ENCODE data around the gene ULK4.
A peak's percentile ranks its signal among the peaks of the same experiment; 100 is the strongest.

ULK4 gene

GRCh38 chr3:41334426-41334825, 627.5 kb downstream of the ULK4 start:
- DNase-seq: no peak

GRCh38 chr3:41331041-41331440, 630.9 kb downstream of the ULK4 start:
- DNase-seq: no peak

GRCh38 chr3:41330465-41330864, 631.4 kb downstream of the ULK4 start:
- DNase-seq: peak; percentile 31

- no peak for DNase-seq
These were observed 632.0 kb downstream of the ULK4 start for GRCh38 chr3:41329881-41330280.

- peak; percentile 61 for DNase-seq
These were observed 633.0 kb downstream of the ULK4 start for GRCh38 chr3:41328926-41329325.

GRCh38 chr3:41327718-41328117, 634.2 kb downstream of the ULK4 start:
- DNase-seq: no peak

GRCh38 chr3:41324156-41324475, 637.8 kb downstream of the ULK4 start:
- no peak for DNase-seq

GRCh38 chr3:41323467-41324155, 638.3 kb downstream of the ULK4 start:
- DNase-seq: no peak

GRCh38 chr3:41321642-41321980, 640.3 kb downstream of the ULK4 start:
- no peak for DNase-seq

GRCh38 chr3:41320953-41321641, 640.8 kb downstream of the ULK4 start:
- no peak for DNase-seq

- DNase-seq: peak; percentile 60
These were observed 643.4 kb downstream of the ULK4 start for GRCh38 chr3:41318520-41318919.

- peak; percentile 61 for DNase-seq
These were observed 644.2 kb downstream of the ULK4 start for GRCh38 chr3:41317718-41318117.

GRCh38 chr3:41317298-41317697, 644.6 kb downstream of the ULK4 start:
- no peak for DNase-seq

- DNase-seq: no peak
These were observed 646.8 kb downstream of the ULK4 start for GRCh38 chr3:41315126-41315525.

- DNase-seq: no peak
These were observed 653.8 kb downstream of the ULK4 start for GRCh38 chr3:41308119-41308518.

- no peak for DNase-seq
These were observed 654.8 kb downstream of the ULK4 start for GRCh38 chr3:41307065-41307464.

- DNase-seq: peak; percentile 5
These were observed 657.3 kb downstream of the ULK4 start for GRCh38 chr3:41304593-41304992.

- DNase-seq: no peak
These were observed 659.6 kb downstream of the ULK4 start for GRCh38 chr3:41302295-41302694.

GRCh38 chr3:41301548-41301947, 660.4 kb downstream of the ULK4 start:
- no peak for DNase-seq

GRCh38 chr3:41299036-41299435, 662.9 kb downstream of the ULK4 start:
- no peak for DNase-seq

- DNase-seq: no peak
These were observed 664.2 kb downstream of the ULK4 start for GRCh38 chr3:41297750-41298149.

- DNase-seq: no peak
These were observed 665.3 kb downstream of the ULK4 start for GRCh38 chr3:41296556-41296955.

- DNase-seq: no peak
These were observed 666.2 kb downstream of the ULK4 start for GRCh38 chr3:41295740-41296139.

GRCh38 chr3:41293169-41293681, 668.7 kb downstream of the ULK4 start:
- DNase-seq: no peak

- DNase-seq: no peak
These were observed 671.2 kb downstream of the ULK4 start for GRCh38 chr3:41290736-41291135.

Data from EL (cell line).